NCI-H2171 treated with DMSO at 0.1 percent for 48 hours (cell line): Measurements from ENCODE around the gene LIG3.
"Not testable (repeated sequence)": the region's sequence is repeated elsewhere in the genome, so short reads cannot be mapped to it uniquely, and the experiment has no call there.

Experiments
- DNase-seq: peaks from one replicate; lab custom pipeline; 2025; lab: John Stamatoyannopoulos, UW

Gene LIG3

DNA sequence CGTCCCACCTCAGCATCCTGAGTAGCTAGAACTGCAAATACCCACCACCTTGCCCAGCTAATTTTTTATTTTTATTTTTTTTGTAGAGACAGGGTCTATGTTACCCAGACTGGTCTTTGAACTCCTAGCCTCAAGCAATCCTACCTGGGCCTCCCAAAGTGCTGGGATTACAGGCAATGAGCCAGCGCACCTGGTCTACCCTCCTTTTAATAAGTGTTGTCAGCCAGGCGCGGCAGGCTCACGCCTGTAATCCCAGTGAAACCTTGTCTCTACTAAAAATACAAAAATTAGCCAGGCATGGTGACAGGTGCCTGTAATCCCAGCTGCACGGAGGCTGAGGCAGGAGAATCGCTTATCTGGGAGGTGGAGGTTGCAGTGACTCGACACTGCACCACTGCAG lies 63.9 kb downstream of the LIG3 start:
- DNase-seq, result no peak

DNA sequence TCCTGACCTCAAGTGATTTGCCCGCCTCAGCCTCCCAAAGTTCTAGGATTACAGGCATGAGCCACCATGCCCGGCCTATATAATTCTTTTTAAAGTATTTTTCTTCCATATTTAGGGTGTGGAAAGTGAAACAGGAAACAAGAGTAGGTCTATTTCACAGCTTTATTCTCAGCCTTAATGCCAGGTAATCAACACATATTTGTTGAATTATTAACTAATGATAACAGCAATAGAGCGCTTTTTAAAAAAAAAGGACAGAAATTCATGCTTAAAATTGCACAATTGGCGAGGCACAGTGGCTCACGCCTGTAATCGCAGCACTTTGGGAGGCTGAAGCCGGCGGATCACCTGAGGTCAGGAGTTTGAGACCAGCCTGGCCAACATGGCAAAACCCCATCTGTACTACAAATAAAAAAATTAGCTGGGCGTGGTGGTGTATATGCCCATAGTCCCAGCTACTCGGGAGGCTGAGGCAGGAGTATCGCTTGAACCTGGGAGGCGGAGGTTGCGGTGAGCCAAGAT lies 65.2 kb downstream of the LIG3 start:
- not testable (repeated sequence) for DNase-seq

DNA sequence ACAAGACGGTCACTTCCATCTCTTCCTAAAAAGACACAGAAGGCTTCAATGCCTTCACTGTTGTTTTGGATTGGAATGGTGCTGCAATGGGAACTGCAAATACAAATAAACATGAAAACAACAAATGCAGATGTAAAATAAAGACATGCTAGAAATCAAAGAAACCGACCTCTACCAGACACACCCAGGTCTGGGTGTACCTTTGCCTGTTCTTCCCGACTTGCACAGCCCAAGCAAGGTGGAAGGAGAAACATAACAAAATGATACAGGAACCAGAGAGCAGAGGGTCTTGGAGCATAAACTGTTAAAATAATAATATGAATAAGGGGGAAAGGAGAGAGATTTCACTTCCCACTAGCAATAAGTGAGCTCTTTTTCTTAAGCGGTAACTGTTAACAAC lies 65.9 kb downstream of the LIG3 start:
- no peak for DNase-seq

DNA sequence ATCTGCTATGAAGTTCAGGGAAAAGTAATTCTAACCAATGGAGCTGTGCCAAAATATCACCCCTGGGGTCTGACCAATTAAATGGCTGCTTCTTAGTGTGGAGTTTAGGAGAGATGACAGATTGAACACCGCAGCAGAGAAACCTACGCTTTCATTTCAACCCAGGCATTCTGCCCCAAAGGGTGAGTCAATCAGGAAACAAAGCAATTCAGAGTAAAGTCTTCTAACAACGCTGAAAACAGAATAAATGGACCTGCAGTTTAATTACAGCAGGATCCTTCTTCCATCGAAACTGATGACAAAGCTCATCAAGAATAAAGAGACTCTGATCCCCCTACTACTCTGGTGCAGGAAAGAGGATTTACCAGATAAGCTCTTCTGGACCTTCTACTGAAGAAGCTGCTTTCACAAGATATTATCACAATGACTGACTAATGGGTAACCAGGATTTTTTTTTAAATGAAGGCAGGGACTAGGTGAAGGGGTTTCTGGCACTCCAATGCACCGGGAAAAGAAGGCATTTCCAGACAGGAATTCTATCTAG lies 66.5 kb downstream of the LIG3 start:
- peak; percentile 73 for DNase-seq

DNA sequence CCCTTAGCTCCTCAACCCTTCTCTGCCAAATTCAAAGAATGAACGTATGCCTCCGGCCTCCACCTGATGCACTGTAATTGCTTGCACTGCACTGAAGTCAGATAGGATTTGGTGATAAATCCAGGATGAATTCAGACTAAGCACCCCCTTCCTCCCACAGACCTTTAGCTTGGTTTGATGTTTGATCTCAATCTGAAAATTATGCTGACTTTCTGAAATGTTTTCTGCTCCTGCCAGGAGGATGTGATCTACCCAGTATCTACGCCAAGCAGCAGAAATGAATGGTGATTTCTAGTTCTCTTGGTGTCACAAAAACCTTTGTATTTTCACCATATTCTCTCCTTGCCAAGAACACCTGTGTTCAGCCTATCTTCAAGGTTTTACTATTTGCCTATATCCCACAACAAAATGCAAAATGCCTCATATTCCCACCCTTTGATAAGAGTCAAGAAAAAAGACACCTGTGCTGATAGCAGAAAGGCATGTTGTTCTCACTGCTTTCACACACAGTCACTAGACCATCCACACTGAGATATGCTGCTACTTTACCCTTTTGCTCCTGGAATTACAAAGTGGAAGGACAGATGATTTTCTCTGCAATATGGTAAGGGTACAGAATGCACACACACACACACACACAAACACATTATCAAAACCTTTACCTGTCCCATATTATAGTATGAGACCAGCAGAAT lies 68.5 kb downstream of the LIG3 start:
- DNase-seq, result no peak

DNA sequence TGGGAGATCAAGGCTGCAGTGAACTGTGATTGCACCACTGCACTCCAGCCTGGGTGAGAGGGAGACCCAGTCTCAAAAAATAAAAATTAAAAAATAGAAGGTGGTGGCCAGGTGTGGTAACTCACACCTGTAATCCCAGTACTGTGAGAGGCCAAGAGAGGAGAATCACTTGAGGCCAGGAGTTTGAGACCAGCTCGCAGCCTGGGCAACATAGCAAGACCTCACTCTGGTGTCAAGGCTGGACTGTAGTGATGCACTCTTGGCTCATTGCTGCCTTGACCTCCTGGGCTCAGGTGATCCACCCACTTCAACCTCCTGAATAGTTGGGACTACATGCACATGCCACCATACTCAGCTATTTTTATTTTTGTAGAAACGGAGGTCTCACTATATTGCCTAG lies 69.9 kb downstream of the LIG3 start:
- DNase-seq, result no peak

DNA sequence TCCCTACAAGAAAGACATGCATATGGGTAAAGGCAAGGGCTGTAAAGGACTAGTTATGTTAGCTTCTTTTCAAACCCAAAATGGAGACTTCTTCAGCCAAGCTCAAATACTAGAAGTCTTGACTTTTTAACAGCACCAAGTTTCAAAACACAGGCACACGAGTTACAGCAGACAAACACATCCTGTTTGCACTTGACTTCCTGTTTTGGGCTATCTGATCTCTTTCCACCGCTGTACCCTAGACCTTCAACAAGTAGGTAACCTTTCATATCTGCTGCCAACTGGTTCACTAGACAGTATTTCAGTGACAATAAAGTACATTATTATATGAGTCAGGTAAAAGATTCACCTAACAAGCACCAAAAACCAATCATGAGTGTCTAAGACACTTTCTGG lies 70.9 kb downstream of the LIG3 start:
- no peak for DNase-seq

DNA sequence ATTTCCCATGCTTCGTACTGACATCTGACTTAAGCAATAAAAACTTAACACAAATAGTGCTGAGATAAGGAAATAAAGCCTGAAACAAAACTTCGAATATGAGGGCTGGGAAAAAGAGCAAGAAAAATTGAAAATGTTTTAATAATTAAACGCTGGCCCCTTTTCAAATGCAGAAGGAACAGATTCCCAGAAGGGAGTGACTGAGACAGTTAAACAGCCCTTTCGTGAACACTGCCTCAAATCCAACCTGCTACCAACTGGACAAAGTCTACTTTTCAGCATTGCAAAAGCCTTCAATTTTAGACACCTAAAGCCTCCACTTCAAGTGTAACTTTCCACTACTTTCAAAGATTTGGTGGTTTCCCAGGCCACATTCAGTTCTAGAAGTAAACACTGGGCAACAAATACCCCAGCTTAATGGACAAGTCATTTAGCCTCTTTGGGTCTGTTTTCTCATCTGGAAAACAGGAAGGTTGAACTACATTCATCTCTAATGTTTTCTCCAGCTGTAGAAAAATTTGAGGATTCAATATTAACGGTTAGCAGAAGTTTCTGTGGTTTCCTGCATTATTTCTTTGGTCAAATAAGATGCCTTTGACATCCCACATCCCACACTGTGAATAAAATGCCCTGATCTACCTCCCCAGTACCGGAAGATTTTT lies 71.4 kb downstream of the LIG3 start:
- no peak for DNase-seq

DNA sequence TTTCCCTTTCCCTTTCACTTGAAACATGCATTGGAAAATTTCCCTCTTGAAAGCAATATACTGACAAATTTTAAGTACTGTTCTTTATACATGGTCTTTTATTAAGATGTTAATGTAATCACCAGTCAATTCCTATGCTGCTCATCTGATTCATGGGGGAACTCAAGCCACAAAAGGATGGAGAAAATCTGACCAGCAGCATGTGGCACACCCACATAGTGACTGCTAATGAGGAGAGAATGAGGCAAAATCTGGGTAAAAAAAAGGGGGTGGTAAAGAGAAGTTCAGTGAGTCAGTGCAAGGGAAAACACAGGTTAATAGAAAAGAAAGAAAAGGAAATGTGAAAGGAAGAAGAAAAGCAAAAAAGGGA lies 71.9 kb downstream of the LIG3 start:
- DNase-seq, result no peak

DNA sequence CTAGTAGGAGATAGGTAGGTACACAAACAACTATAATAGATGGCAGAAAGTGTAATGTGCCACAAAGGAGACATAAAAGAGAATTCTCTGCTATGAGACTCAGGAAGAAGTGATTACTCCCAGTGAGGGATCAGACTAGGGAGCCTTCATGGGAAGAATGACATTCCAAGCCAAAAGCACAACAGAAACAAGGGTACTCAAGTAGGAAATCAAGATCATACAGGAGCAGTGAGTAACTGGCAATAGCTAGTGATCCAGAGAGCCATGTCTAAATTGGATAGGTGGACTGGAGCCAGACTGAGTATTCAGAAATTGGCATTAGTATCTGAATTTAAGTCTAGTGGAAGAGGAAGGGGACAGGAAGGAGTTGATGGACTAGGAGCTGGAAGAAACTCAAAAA lies 72.5 kb downstream of the LIG3 start:
- DNase-seq, result no peak

DNA sequence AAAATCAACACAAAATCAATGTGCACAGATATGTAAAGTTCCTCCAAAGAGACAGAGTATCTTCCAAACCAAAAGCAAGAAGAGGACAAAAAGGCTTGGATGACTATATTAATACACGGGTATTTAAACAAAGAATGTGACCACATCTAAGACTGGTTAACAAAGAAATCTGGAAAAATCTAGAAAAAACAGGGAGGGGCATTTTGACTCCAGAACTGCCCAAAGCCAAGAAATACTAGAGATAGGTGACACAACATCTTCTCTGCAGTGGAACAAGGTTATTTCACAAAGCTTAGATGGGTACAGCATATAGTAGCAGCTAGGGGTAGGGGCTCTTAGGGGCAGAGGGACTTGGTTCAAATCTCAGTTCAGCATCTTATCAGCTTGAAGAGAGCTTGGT lies 72.9 kb downstream of the LIG3 start:
- DNase-seq, result no peak

DNA sequence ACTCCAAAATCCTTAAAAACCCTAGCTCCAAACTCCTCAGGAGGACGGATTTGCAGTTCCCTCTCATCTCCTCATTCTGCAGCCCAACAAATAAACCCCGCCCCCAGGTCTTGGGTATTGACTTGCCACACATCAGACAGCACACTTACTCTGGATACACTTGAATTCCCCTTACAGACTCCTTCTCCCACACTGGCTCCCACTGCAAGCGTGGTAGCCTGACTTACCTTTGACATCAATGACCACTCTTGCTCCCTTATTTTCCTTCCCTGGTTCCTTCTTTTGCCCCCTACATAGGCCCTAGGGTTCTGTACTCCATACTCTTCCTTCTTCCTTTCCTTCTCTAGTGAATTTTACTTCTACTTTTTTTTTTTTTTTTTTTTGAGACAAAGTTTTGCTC lies 75.7 kb downstream of the LIG3 start:
- DNase-seq, result no peak

DNA sequence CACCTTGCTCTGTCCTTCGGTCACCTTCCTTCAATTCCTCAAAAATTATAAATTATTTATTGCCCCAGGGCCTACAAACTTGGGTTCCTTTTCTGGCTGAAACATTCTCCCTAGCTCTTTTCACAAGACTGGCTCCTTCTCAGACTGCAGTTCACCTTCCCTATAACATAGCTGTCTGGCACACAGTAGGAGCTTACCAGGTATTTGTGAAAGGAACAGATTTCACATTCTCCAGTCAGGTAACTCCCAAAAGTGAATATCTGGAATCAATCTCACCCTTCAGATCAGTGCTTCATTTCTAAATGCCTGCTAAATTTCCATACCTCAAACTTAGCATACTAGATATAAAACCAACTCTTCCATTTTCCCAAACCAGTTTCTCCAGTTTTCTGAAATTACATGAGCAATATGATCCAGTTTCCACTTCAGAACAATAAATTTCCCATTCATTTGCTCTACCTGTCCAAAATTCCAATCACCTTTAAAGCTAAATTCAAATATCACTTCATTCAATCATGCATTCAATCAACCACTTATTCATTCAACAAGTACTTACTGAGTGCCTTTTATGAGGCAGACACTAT lies 77.1 kb downstream of the LIG3 start:
- no peak for DNase-seq
